Tracheal epithelial cell (primary cell): ENCODE results near the gene STAT3. TPM values are rescaled to one million over a fixed set of nuclear protein-coding genes. Genes with fewer than 3 reads are reported as not detected.

Experiments used
- total RNA-seq: library from RNA; depleted of rRNA; stranded (reverse); fragments of >200 nt; gene quantifications from 2 replicates; pipeline ENCODE4 v1.2.1, GENCODE V29; 2014

Gene STAT3
- 63.9 and 76.6 TPM in 2 replicates for total RNA-seq

GRCh38 chr17:42388381-42389134 is at the start of gene STAT3:
Gene STAT3 (minus strand): TSS chr17:42388442. CDS start chr17:42348516, 39,926 bp downstream.

GRCh38 chr17:42422958-42423712 is 34.9 kb upstream of the STAT3 start, which contains the start of gene CAVIN1:
Gene CAVIN1 (minus strand): TSS chr17:42423256. CDS start chr17:42423097, 159 bp downstream.

GRCh38 chr17:42287977-42288802 is 100.1 kb downstream of the STAT3 start, which contains the start of gene STAT5A:
Gene STAT5A (plus strand): TSS chr17:42288498. CDS start chr17:42289412, 914 bp downstream.

GRCh38 chr17:42276359-42276608 is 112.0 kb downstream of the STAT3 start, which contains the start of gene STAT5B:
Gene STAT5B (minus strand): TSS chr17:42276391. CDS start chr17:42232127, 44,264 bp downstream.

Other genes starting within 250 kb of the STAT3 start
- gene RAB5C, start 233.5 kb downstream of the STAT3 start, total RNA-seq = 48.2 and 67.5 TPM in 2 replicates
- gene KCNH4, start 207.3 kb downstream of the STAT3 start, total RNA-seq = 0.21 TPM in 1 of 2 replicates, not detected in the other
- gene HCRT, start 203.0 kb downstream of the STAT3 start, total RNA-seq = not detected in 2 replicates
- gene GHDC, start 193.9 kb downstream of the STAT3 start, total RNA-seq = 11.3 and 12.8 TPM in 2 replicates
- 15.4 and 17.7 TPM in 2 replicates for gene STAT5B, start 112.1 kb downstream of the STAT3 start, total RNA-seq
- gene STAT5A, start 99.9 kb downstream of the STAT3 start, total RNA-seq = 1.3 and 17.4 TPM in 2 replicates
- 85.0 and 210 TPM in 2 replicates for gene CAVIN1, start 34.8 kb upstream of the STAT3 start, total RNA-seq
- gene ATP6V0A1, start 70.4 kb upstream of the STAT3 start, total RNA-seq = 37.4 and 39.9 TPM in 2 replicates
- gene NAGLU, start 147.8 kb upstream of the STAT3 start, total RNA-seq = 18.5 and 18.6 TPM in 2 replicates
- gene HSD17B1, start 164.5 kb upstream of the STAT3 start, total RNA-seq = 8.5 and 19.5 TPM in 2 replicates
- 13.7 and 14.9 TPM in 2 replicates for gene COASY, start 173.7 kb upstream of the STAT3 start, total RNA-seq
- 30.3 and 32.0 TPM in 2 replicates for gene MLX, start 178.7 kb upstream of the STAT3 start, total RNA-seq
- 1.1 and 1.9 TPM in 2 replicates for gene PSMC3IP, start 189.3 kb upstream of the STAT3 start, total RNA-seq
- 73.3 and 85.5 TPM in 2 replicates for gene RETREG3, start 220.9 kb upstream of the STAT3 start, total RNA-seq
- 15.6 and 31.1 TPM in 2 replicates for gene TUBG1, start 221.2 kb upstream of the STAT3 start, total RNA-seq